T-helper 22 cell (primary cell): ENCODE data around the gene SPEM1.

ENCODE experiments used
- DNase-seq: peaks from one replicate; pipeline ENCODE4 v3.0.0-alpha.2; 2020; ENCODE audit warnings: low read depth

Gene SPEM1

DNA sequence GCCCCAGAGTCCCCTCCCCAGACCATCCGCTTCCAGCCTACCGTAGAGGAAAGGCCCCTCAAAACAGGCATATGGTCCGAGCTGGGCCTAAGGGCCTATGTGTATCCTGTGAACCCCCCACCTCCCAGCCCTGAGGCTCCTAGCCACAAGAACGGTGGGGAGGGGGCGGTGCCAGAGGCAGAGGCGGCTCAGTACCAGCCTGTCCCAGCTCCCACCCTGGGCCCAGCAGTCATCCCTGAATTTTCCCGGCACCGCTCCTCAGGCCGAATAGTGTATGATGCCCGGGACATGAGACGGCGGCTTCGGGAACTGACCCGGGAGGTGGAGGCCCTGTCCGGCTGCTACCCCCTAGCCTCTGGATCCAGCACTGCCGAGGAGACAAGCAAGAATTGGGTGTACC, 1.1 kb downstream of the SPEM1 start:
- no peak for DNase-seq

DNA sequence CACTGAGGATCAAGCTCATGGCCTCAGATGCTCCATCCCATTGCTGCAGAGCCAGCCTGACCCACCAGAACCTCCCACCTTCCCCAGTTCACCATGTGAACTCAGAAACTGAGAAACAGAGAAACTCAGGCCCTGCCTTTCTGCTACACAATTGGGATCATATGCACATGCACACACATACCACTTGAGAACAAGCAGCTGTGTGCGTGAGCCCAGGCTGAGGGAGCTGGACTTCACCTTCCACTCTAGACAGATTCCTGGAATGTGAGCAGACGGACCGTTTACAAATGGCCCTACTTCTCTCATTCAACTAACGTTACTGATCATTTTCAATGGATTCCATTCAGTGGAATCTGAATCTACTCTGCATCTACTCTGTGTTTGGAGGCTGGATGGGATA, 3.6 kb downstream of the SPEM1 start:
- DNase-seq = no peak

DNA sequence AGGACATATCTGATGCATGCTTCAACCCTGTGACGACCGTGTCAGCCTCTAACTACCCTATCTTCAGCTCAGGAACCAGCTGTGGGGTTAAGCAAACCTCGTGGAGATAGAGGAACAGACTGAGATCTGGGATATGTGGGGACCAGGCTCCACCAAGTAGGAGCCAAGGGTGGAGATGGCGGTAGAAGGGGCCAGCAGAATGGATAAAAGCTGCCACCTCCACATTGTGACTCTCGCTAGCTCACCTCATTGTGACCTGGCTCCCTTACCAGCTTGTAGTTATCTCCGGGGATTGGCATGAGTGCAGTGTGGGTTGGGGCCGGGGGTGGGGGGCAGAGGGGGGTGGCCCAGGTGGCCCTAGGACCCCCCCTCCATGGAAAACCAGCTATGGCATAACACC, 5.2 kb downstream of the SPEM1 start, which contains the start of gene SPEM2:
Gene SPEM2, plus strand, starts transcription at position 301 of the 400 bp plus-strand sequence. Its CDS starts 73 bp downstream, at position 374.
- no peak for DNase-seq

DNA sequence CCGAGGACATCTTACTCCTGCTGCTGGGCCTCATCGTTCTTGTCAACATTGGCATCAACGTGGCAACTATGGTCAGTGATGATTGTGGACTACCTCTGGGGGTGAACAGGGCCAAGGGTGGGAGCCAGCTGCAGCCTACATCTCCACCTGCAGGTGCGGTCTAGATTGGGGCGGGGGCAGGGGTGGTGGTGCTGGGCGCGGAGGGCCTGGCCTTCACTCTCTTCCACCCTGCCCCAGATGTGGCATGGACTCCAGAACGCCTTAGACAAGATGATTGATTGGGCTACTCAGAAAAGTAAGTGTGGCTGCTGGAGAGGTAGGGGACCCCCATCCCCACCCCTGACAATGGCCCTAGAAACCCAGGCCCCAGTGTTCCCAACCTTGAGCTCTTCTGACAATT, 5.6 kb downstream of the SPEM1 start:
- DNase-seq = no peak

DNA sequence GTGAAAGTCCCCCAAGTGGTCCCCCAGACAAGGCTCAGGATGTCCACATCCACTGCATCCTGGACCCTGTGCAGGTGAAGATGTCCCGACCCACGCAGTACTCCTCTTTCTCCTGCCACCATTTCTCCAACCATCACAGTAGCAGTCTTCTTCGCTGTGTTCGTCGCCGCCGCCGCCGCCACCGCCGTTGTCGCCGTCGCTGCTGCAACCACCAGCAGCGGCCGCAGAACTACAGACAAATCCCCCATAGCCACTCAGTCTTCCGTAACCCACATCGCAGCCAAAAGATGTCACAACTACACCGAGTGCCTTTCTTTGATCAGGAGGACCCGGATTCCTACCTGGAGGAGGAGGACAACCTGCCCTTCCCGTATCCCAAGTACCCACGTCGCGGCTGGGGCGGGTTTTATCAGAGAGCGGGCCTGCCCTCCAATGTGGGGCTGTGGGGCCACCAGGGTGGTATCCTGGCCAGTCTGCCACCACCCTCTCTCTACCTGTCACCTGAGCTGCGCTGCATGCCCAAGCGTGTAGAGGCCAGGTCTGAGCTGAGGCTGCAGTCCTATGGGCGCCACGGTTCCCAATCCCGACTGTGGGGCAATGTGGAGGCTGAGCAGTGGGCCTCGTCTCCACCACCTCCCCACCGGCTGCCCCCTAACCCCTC, 6.2 kb downstream of the SPEM1 start:
- no peak for DNase-seq

DNA sequence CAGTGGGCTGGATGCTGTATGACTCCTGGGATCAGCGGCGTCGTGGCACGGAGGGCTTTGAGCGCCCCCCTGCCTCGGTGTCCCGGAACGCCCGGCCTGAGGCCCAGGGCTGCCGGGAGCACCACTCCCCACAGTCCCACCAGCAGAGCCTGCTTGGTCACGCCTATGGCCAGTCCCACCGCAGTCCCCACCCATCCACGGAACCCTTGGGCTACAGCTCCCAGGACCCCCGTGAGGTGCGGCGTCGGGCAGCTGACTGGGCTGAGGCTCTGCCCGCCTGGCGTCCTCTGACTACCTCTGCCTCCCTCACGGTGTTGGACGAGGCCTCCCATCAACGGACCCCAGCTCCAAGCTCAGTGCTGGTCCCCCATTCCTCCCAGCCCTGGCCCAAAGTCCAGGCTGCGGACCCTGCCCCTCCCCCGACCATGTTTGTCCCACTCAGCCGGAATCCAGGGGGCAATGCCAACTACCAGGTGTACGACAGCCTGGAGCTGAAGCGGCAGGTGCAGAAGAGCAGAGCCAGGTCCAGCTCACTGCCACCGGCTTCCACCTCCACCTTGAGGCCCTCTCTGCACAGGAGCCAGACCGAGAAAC, 6.9 kb downstream of the SPEM1 start:
- no peak for DNase-seq

DNA sequence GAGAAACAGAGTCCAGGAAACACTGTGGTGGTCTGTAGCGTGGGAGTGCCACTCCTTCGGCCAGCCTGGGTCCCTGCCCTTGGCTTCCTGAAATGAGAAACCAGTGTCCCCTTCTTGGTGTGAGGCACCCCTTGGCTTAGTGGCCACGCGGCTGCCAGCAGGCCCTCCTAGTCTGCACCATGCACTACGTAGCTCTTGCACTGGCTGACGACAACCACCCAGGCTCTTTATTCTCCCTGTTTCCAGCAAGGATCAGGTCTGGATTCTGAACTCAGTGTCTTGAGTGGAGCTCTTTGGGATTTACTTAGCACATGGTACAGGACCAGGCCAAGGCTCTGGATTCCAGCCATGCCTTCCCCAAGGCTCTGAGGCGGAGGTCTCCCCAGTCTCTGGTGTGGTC, 7.4 kb downstream of the SPEM1 start:
- DNase-seq = no peak

DNA sequence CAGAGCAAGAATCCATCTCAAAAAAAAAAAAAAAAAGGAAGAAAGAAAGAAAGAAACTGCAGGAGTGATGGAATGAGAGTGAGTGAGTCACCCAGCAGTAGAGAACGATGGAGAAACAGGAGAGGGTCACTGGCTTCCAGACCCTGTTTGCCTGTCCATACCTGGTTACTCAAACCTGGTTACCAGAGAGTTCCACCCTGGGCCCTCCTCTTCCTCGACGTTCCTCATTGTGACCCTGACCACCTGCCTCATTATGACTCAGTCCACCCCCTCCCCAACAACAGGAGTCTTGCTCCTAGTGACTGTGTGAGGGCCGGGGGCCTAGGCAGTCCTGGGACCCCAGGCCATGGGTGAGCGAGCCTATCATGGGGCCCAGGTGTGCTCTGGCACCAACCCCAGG, 8.4 kb downstream of the SPEM1 start, which contains the start of gene SPEM3:
Gene SPEM3, plus strand, starts transcription at position 301 of the 400 bp plus-strand sequence. Its CDS starts 46 bp downstream, at position 347.
- no peak for DNase-seq

DNA sequence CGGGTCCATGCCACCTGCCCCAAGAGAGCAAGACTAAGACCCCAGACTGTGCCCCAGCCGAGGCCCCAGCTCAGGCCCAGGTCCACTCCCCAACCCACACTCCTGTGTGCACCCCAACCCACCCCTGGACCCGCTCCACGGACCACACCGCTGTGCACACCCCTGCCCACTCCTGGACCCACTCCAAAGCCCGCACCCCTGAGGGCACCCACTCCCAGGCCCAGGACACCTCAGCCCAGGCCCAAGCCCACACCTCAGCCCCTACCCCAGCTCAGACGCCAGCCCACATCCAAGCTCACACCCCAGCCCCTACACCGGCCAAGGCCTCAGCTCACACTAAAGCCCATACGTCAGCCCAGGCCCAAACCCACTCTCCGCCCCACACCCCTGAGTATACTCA, 9.6 kb downstream of the SPEM1 start:
- no peak for DNase-seq

DNA sequence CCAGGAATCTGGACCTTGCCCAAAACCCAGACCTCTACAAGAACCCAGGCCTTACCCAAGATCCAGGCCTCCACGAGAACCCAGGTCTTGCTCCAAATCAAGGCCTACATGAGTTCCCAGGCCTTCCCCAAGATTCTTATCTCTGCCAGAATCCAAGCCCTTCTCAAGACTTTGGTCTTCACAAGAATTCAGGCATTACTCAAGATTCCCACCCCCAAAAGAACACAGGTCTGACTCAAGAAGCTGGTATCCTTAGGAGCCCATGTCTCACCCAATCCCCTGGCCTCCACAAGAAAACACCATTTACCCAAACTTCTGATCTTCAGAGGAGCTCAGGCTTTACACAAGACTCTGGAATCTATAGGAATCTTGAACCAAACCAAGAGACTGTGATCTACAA, 11.1 kb downstream of the SPEM1 start:
- no peak for DNase-seq

DNA sequence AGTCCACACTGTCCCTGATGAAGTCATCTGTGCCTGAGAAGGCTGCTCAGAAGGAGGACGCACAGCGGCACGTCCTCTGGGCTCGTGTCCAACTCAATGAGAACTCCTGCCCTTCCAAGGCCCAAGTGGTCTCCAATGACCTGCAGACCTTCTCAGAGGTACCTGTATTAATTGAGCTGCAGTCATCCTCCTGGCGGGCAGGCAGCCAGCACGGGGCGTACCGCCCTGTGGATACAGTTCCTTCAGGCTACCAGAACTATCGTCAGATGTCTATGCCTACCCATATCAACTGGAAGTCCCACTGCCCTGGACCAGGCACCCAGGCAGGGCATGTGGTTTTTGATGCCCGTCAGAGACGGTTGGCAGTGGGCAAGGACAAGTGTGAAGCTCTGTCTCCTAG, 12.2 kb downstream of the SPEM1 start:
- DNase-seq = no peak

DNA sequence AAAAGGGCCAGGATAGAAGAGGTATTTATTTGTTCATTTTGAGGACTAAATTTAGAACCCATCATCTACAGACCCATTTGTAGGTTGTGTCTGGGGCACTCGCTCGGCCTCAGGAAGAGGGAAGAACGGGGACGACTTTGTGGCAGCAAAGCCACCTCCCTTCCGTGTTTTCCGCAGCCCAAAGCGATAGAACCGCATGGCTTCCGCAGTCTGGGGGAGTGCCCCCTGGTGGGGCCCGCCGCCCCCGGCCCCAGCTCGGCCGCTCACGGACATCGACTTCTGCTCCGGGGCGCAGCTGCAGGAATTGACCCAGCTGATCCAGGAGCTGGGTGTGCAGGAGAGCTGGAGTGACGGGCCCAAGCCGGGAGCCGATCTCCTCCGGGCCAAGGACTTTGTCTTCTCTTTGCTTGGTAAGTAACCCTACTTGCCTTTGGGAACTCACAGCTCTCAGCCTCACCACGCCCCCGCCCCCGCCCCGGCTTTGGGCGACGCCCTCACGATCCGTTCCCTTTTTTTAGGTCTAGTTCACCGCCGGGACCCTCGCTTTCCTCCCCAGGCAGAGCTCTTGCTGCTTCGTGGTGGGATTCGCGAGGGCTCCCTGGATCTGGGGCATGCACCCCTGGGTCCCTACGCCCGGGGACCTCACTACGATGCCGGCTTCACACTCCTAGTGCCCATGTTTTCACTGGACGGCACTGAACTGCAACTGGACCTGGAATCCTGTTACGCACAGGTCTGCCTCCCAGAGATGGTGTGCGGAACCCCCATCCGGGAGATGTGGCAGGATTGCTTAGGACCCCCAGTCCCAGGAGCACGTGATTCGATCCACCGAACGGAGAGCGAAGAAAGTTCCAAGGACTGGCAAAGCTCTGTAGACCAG, 15.8 kb downstream of the SPEM1 start:
- DNase-seq = peak; percentile 47

DNA sequence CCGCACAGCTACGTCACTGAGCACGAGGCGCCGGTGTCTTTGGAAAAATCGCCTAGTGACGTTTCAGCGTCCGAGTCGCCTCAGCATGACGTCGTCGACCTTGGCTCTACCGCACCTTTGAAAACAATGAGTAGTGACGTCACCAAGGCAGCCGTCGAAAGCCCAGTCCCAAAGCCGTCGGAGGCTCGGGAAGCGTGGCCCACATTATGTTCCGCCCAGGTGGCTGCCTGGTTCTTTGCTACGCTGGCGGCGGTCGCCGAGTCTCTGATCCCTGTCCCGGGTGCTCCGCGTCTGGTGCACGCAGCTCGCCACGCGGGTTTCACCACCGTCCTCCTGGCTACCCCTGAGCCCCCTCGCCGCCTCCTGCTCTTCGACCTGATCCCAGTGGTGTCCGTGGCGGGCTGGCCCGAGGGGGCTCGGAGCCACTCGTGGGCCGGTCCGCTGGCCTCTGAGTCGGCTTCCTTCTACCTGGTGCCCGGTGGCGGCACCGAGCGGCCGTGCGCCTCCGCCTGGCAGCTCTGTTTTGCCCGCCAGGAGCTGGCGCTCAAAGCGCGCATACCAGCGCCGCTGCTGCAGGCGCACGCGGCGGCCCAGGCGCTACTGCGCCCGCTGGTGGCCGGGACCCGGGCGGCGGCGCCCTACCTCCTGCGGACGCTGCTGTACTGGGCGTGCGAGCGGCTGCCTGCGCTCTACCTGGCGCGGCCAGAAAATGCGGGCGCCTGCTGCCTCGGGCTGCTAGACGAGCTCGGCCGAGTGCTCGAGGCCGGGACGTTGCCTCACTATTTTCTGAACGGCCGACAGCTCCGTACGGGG, 16.6 kb downstream of the SPEM1 start:
- peak; percentile 59 for DNase-seq

DNA sequence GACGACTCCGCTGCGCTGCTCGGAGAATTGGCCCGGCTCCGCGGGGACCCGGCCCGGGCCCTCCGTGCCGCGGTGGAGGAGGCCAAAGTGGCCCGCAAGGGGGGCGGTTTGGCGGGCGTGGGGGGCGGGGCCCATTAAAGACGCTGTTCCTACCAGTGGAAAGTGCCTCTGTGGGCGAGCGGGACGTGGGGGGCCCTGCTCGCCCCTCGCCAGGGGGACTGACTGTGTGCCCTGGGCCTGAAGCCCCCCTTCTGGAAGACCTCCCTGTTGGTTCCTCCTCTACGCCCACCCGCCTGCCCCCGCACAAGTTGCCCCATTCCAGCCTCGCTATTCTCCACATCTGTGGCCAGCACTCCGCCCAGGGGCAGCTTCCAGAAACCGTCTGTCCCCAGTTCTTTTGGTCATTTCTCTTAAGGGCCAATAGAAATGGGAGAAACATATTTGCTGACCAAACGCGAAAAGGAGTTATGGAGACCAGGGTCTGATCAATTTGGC, 17.3 kb downstream of the SPEM1 start:
- DNase-seq = no peak

DNA sequence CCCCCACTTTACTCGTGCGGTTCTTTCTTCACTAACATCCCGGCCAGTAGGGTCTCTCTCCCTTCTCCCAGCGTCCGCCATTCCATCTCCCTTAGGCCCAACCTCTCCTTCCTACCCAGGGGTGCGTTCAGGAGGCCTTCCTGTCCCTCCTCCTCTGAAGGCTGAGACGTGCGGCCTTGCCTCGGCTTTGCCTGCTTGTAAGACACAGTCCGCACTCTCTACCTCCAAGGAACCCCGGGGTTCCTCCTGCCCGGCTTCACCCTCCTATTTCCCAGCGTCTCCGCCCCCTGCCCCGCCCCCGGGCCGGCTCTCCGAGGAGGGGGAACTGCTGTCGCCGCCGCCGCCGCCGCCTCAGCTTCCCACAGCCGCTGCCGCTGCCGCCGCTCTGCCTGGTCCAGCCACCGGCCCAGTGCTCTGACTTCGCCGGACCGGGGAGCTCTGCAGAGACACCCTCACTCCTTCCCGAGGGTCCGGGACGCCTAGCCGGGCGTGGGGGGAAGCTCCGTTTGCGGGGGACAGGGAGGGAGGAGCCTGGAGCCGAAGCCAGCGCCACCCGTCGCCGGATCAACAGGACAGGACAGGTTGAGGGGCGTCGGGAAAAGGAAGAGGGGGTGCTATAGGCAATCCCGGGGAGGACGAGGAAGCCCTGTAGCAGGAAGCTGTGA, 18.0 kb downstream of the SPEM1 start:
- no peak for DNase-seq

DNA sequence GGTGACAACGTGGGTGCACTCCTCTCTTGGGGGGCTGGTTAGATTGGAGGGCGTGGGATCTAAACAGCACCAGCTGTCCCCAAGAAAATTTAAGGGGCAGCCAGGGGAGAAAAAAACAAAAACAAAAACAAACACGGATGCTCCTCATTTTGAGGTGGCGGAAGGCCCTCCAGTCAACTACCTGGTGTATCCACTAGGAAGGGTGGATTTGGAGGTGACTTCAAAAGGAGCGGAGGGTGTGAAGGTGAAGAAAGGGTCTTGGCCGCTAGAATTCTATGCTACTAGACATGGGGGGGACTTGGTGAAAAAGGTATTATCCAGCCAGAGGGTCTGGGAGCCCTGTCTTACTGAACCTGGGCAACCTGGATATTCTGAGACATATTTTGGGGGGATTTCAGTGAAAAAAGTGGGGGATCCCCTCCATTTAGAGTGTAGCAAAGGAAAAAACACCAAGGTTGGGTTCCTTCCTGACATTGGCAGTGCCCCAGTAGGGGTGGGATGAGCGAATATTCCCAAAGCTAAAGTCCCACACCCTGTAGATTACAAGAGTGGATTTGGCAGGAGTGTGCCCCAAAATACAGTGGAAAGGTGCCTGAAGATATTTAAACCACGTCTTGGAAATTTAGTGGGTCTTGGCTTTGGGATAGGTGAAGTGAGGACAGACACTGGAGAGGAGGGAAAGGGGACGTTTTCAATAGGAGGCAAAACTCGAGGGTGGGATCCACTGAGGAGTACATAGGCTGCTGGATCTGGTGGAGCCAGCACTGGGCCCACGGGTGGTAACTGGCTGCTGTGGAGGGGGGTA, 18.7 kb downstream of the SPEM1 start:
- no peak for DNase-seq

DNA sequence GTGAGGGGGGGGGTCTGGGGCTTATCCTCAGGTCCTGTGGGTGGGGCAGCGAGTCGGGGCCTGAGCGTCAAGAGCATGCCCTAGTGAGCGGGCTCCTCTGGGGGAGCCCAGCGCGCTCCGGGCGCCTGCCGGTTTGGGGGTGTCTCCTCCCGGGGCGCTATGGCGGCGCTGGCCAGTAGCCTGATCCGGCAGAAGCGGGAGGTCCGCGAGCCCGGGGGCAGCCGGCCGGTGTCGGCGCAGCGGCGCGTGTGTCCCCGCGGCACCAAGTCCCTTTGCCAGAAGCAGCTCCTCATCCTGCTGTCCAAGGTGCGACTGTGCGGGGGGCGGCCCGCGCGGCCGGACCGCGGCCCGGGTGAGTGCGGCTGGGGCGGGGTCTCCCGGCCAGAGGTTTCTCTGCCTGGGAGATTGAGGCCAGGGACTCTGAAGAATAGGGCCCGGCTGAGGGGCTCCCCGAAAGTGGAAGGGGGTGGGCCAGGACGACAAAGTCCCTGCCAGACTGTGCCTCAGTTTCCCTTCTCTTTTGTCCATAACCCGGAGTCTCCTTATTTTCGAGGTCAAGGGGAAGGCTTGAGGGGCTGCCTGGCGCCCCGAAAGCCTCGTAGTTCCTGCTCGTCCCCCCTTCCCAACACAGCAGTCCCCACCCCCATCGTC, 19.5 kb downstream of the SPEM1 start, which contains the start of gene FGF11:
Gene FGF11, plus strand, starts transcription at position 51 of the 651 bp plus-strand sequence. Its CDS starts 109 bp downstream, at position 160.
- no peak for DNase-seq

DNA sequence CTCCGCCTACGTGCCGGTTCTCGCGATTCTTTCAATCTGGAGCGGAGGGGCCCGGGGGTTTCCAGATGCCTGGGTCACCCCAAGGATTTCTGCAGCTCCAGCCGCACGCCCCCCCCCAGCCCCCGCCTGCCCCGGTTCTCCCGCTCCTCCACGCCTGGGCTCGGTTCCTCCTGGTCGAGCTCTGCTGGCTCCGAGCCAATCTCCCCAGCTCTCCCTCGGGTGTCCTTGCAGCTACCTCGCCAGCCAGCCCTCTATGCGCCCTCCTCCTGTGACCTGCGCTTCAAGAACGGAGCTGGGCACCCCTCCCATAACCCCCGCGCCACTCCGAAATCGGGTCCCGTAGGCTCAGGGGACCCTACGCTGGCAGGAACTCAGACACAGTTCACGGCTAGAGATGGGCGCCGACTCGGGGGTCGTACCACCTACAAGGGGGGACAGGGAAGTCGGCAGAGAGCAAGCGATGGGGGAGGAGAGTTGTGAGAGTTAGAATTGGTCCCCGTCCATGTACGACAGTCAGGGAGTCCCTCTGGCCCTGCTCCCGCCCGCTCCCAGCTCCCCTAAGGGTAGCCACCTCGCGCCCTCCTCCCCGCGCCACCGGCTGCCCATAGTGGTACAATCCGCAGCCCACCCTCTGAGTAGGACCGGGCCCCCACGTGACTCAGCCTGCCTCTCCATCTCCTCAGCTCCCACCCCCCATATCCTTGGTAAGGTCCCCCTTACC, 20.1 kb downstream of the SPEM1 start:
- DNase-seq = peak; percentile 14

DNA sequence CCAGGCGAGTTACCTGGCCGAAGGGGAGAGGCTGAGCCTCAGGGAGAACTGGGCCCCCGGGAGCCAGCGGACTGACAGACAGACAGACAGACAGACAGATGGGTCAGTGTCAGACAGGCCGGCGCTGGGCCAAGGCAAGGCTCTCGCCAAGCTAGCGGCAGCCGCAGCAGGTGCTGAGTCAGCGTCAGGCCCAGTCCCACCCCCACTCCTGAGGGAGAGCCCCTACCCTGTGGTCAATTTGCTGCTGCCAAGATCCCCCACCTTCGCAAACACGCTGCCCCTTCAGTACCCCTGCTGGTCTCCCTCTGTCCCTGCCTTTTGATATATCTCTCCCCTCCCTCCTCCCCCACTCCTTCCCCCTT, 20.7 kb downstream of the SPEM1 start:
- DNase-seq = no peak
